H7 (cell line): Measurements from ENCODE around the gene PAFAH1B2. TPM values are rescaled to one million over a fixed set of nuclear protein-coding genes. Genes with fewer than 3 reads are reported as not detected.
"Not testable (repeated sequence)": the region's sequence is repeated elsewhere in the genome, so short reads cannot be mapped to it uniquely, and the experiment has no call there.

Experiments
- DNase-seq: peaks from one replicate; pipeline ENCODE4 v3.0.0; 2012
- H3K27me3 ChIP-seq: 2 replicates; pipeline ENCODE4 v1.6.0; 2011; ENCODE audit warnings: mild to moderate bottlenecking, low read length; ENCODE audit not compliant: control insufficient read depth, insufficient read depth
- H3K36me3 ChIP-seq: replicated peaks from 2 replicates; pipeline ENCODE4 v1.5.1; 2011; ENCODE audit warnings: low read length; ENCODE audit not compliant: control insufficient read depth, insufficient read depth
- H3K4me3 ChIP-seq: 2 replicates; pipeline ENCODE4 v1.5.1; 2011; ENCODE audit warnings: low read depth, mild to moderate bottlenecking, control low read depth, low read length, moderate library complexity; ENCODE audit not compliant: insufficient read depth
- total RNA-seq: library from RNA; depleted of rRNA; stranded (reverse); fragments of >200 nt; shearing (Covaris generic); gene quantifications from 2 replicates; pipeline ENCODE4 v1.2.3, GENCODE V29; 2014; rRNA removed

Gene PAFAH1B2
- 138 and 159 TPM in 2 replicates for total RNA-seq

GRCh38 chr11:117143871-117144476 lies at the start of gene PAFAH1B2:
Gene PAFAH1B2 (plus strand): TSS chr11:117144287. CDS start chr11:117152448, 8,161 bp downstream.
- no peaks in the 10 kb centered on the region for H3K27me3 ChIP-seq
- DNase-seq: peak; percentile 97
- H3K4me3 ChIP-seq: peak within 1 kb of the TSS; percentile 86
- H3K36me3 ChIP-seq: peaks cover 9% of the 10 kb centered on the region

- no peaks in the 10 kb centered on the region for H3K36me3 ChIP-seq
- no peak for DNase-seq
- no peaks in the 10 kb centered on the region for H3K27me3 ChIP-seq
- no peak overlapping the region for H3K4me3 ChIP-seq
Measured at GRCh38 chr11:117094776-117095175, 49.3 kb upstream of the PAFAH1B2 start.

GRCh38 chr11:117095284-117096161 lies 48.6 kb upstream of the PAFAH1B2 start:
- H3K4me3 ChIP-seq: no peak overlapping the region
- DNase-seq: no peak

GRCh38 chr11:117096201-117096991 lies 47.7 kb upstream of the PAFAH1B2 start:
- peak overlapping the region; percentile 72; the same call in 1 of the 2 replicates for H3K4me3 ChIP-seq
- H3K36me3 ChIP-seq: no peaks in the 10 kb centered on the region
- peak; percentile 65 for DNase-seq
- no peaks in the 10 kb centered on the region for H3K27me3 ChIP-seq

More at GRCh38 chr11:117095284-117096161, 48.6 kb upstream of the PAFAH1B2 start:
- Histone ChIP-seq H3K27me3 (no peaks in the 10 kb centered on the region), H3K36me3 (no peaks in the 10 kb centered on the region)

GRCh38 chr11:117097014-117097388 lies 47.1 kb upstream of the PAFAH1B2 start:
- no peak for DNase-seq
- H3K36me3 ChIP-seq: no peaks in the 10 kb centered on the region
- peak overlapping the region; percentile 72 for H3K4me3 ChIP-seq
- no peaks in the 10 kb centered on the region for H3K27me3 ChIP-seq

- Histone ChIP-seq H3K36me3 (no peaks in the 10 kb centered on the region), H3K4me3 (peak overlapping the region; percentile 72), H3K27me3 (no peaks in the 10 kb centered on the region)
- DNase-seq: peak; percentile 85
Measured at GRCh38 chr11:117097389-117098268, 46.5 kb upstream of the PAFAH1B2 start.

GRCh38 chr11:117098269-117099232 lies 45.5 kb upstream of the PAFAH1B2 start, which contains the start of gene SIK3:
Gene SIK3 (minus strand): TSS chr11:117098428. CDS start chr11:117098415, 13 bp downstream.
- H3K27me3 ChIP-seq: no peaks in the 10 kb centered on the region
- DNase-seq: peak; percentile 99
- H3K4me3 ChIP-seq: peak within 1 kb of the TSS; percentile 72
- H3K36me3 ChIP-seq: no peaks in the 10 kb centered on the region

- DNase-seq: no peak
- H3K36me3 ChIP-seq: no peaks in the 10 kb centered on the region
- no peak overlapping the region for H3K4me3 ChIP-seq
- no peaks in the 10 kb centered on the region for H3K27me3 ChIP-seq
Measured at GRCh38 chr11:117099696-117100095, 44.4 kb upstream of the PAFAH1B2 start.

- DNase-seq: no peak
Measured at GRCh38 chr11:117100556-117100955, 43.5 kb upstream of the PAFAH1B2 start.

GRCh38 chr11:117107701-117108590 lies 36.1 kb upstream of the PAFAH1B2 start:
- Histone ChIP-seq H3K36me3 (no peaks in the 10 kb centered on the region), H3K27me3 (no peaks in the 10 kb centered on the region), H3K4me3 (no peak overlapping the region)
- no peak for DNase-seq

More at GRCh38 chr11:117100556-117100955, 43.5 kb upstream of the PAFAH1B2 start:
- no peaks in the 10 kb centered on the region for H3K36me3 ChIP-seq
- no peaks in the 10 kb centered on the region for H3K27me3 ChIP-seq
- H3K4me3 ChIP-seq: no peak overlapping the region

- Histone ChIP-seq H3K4me3 (no peak overlapping the region), H3K27me3 (no peaks in the 10 kb centered on the region), H3K36me3 (no peaks in the 10 kb centered on the region)
- DNase-seq: no peak
Measured at GRCh38 chr11:117110294-117110950, 33.7 kb upstream of the PAFAH1B2 start.

- H3K4me3 ChIP-seq, H3K27me3 ChIP-seq, DNase-seq, H3K36me3 ChIP-seq: not testable (repeated sequence)
Measured at GRCh38 chr11:117112497-117112896, 31.6 kb upstream of the PAFAH1B2 start.
